ENCODE data around the gene ADARB1.

Gene ADARB1

GRCh38 chr21:45087022-45087823 lies 12.8 kb downstream of the ADARB1 start:
- Mint-ChIP-seq H3K27ac (peak overlapping the region; percentile 64), H3K9me3 (ENCODE audit: low read depth) (no peaks in the 10 kb centered on the region), H3K4me1 (ENCODE audit: low read depth) (peaks cover 85% of the 10 kb centered on the region), H3K36me3 (no peaks in the 10 kb centered on the region), H3K4me3 (peak overlapping the region; percentile 50), H3K27me3 (no peaks in the 10 kb centered on the region)

- H3K27me3 Mint-ChIP-seq, result no peaks in the 10 kb centered on the region
- no peaks in the 10 kb centered on the region for H3K36me3 Mint-ChIP-seq
- H3K27ac Mint-ChIP-seq, result peak overlapping the region; percentile 64
- H3K9me3 Mint-ChIP-seq (ENCODE audit: low read depth), result no peaks in the 10 kb centered on the region
- peaks cover 81% of the 10 kb centered on the region for H3K4me1 Mint-ChIP-seq (ENCODE audit: low read depth)
- peak overlapping the region; percentile 50 for H3K4me3 Mint-ChIP-seq
Measured at GRCh38 chr21:45088116-45088515, 13.7 kb downstream of the ADARB1 start.

GRCh38 chr21:45088729-45089128 lies 14.3 kb downstream of the ADARB1 start:
- H3K27ac Mint-ChIP-seq, result no peak overlapping the region
- H3K27me3 Mint-ChIP-seq, result no peaks in the 10 kb centered on the region
- H3K4me3 Mint-ChIP-seq, result no peak overlapping the region
- H3K36me3 Mint-ChIP-seq, result no peaks in the 10 kb centered on the region
- H3K9me3 Mint-ChIP-seq (ENCODE audit: low read depth), result no peaks in the 10 kb centered on the region
- peaks cover 79% of the 10 kb centered on the region for H3K4me1 Mint-ChIP-seq (ENCODE audit: low read depth)

- no peak overlapping the region for H3K27ac Mint-ChIP-seq
- peaks cover 78% of the 10 kb centered on the region for H3K4me1 Mint-ChIP-seq (ENCODE audit: low read depth)
- H3K9me3 Mint-ChIP-seq (ENCODE audit: low read depth), result no peaks in the 10 kb centered on the region
- H3K27me3 Mint-ChIP-seq, result no peaks in the 10 kb centered on the region
- H3K4me3 Mint-ChIP-seq, result no peak overlapping the region
- no peaks in the 10 kb centered on the region for H3K36me3 Mint-ChIP-seq
Measured at GRCh38 chr21:45089964-45090363, 15.6 kb downstream of the ADARB1 start.

GRCh38 chr21:45090966-45091365 lies 16.6 kb downstream of the ADARB1 start:
- Mint-ChIP-seq H3K27me3 (no peaks in the 10 kb centered on the region), H3K27ac (peak overlapping the region; percentile 41), H3K4me1 (ENCODE audit: low read depth) (peaks cover 72% of the 10 kb centered on the region), H3K4me3 (no peak overlapping the region), H3K36me3 (no peaks in the 10 kb centered on the region), H3K9me3 (ENCODE audit: low read depth) (no peaks in the 10 kb centered on the region)

- no peak overlapping the region for H3K4me3 Mint-ChIP-seq
- H3K4me1 Mint-ChIP-seq (ENCODE audit: low read depth), result peaks cover 66% of the 10 kb centered on the region
- H3K27me3 Mint-ChIP-seq, result no peaks in the 10 kb centered on the region
- H3K36me3 Mint-ChIP-seq, result no peaks in the 10 kb centered on the region
- H3K9me3 Mint-ChIP-seq (ENCODE audit: low read depth), result no peaks in the 10 kb centered on the region
- peak overlapping the region; percentile 41 for H3K27ac Mint-ChIP-seq
Measured at GRCh38 chr21:45091550-45092322, 17.4 kb downstream of the ADARB1 start.

GRCh38 chr21:45093035-45093532 lies 18.7 kb downstream of the ADARB1 start:
- no peak overlapping the region for H3K4me3 Mint-ChIP-seq
- H3K4me1 Mint-ChIP-seq (ENCODE audit: low read depth), result peaks cover 58% of the 10 kb centered on the region
- H3K27me3 Mint-ChIP-seq, result no peaks in the 10 kb centered on the region
- peak overlapping the region; percentile 17 for H3K27ac Mint-ChIP-seq
- H3K9me3 Mint-ChIP-seq (ENCODE audit: low read depth), result no peaks in the 10 kb centered on the region
- no peaks in the 10 kb centered on the region for H3K36me3 Mint-ChIP-seq

- H3K4me3 Mint-ChIP-seq, result no peak overlapping the region
- peaks cover 51% of the 10 kb centered on the region for H3K4me1 Mint-ChIP-seq (ENCODE audit: low read depth)
Measured at GRCh38 chr21:45094412-45094811, 20.0 kb downstream of the ADARB1 start.

GRCh38 chr21:45095505-45095904 lies 21.1 kb downstream of the ADARB1 start:
- H3K36me3 Mint-ChIP-seq, result no peaks in the 10 kb centered on the region
- peaks cover 47% of the 10 kb centered on the region for H3K4me1 Mint-ChIP-seq (ENCODE audit: low read depth)
- H3K27ac Mint-ChIP-seq, result no peak overlapping the region
- no peaks in the 10 kb centered on the region for H3K27me3 Mint-ChIP-seq
- no peaks in the 10 kb centered on the region for H3K9me3 Mint-ChIP-seq (ENCODE audit: low read depth)
- no peak overlapping the region for H3K4me3 Mint-ChIP-seq

More at GRCh38 chr21:45094412-45094811, 20.0 kb downstream of the ADARB1 start:
- no peaks in the 10 kb centered on the region for H3K9me3 Mint-ChIP-seq (ENCODE audit: low read depth)
- H3K36me3 Mint-ChIP-seq, result no peaks in the 10 kb centered on the region
- no peaks in the 10 kb centered on the region for H3K27me3 Mint-ChIP-seq
- no peak overlapping the region for H3K27ac Mint-ChIP-seq

GRCh38 chr21:45096217-45096616 lies 21.8 kb downstream of the ADARB1 start:
- Mint-ChIP-seq H3K27me3 (no peaks in the 10 kb centered on the region), H3K4me3 (no peak overlapping the region), H3K9me3 (ENCODE audit: low read depth) (no peaks in the 10 kb centered on the region), H3K27ac (no peak overlapping the region), H3K4me1 (ENCODE audit: low read depth) (peaks cover 41% of the 10 kb centered on the region), H3K36me3 (no peaks in the 10 kb centered on the region)

- Mint-ChIP-seq H3K4me3 (no peak overlapping the region), H3K36me3 (no peaks in the 10 kb centered on the region), H3K9me3 (ENCODE audit: low read depth) (no peaks in the 10 kb centered on the region), H3K27ac (peak overlapping the region; percentile 46), H3K27me3 (no peaks in the 10 kb centered on the region), H3K4me1 (ENCODE audit: low read depth) (peaks cover 47% of the 10 kb centered on the region)
Measured at GRCh38 chr21:45097827-45098387, 23.5 kb downstream of the ADARB1 start.

GRCh38 chr21:45098867-45099266 lies 24.5 kb downstream of the ADARB1 start:
- Mint-ChIP-seq H3K27ac (no peak overlapping the region), H3K4me3 (no peak overlapping the region)

GRCh38 chr21:45099571-45099970 lies 25.2 kb downstream of the ADARB1 start:
- H3K27me3 Mint-ChIP-seq, result no peaks in the 10 kb centered on the region
- H3K4me1 Mint-ChIP-seq (ENCODE audit: low read depth), result peaks cover 48% of the 10 kb centered on the region
- H3K9me3 Mint-ChIP-seq (ENCODE audit: low read depth), result no peaks in the 10 kb centered on the region
- H3K4me3 Mint-ChIP-seq, result no peak overlapping the region
- H3K27ac Mint-ChIP-seq, result no peak overlapping the region
- no peaks in the 10 kb centered on the region for H3K36me3 Mint-ChIP-seq

More at GRCh38 chr21:45098867-45099266, 24.5 kb downstream of the ADARB1 start:
- Mint-ChIP-seq H3K27me3 (no peaks in the 10 kb centered on the region), H3K9me3 (ENCODE audit: low read depth) (no peaks in the 10 kb centered on the region), H3K36me3 (no peaks in the 10 kb centered on the region), H3K4me1 (ENCODE audit: low read depth) (peaks cover 48% of the 10 kb centered on the region)

- H3K36me3 Mint-ChIP-seq, result no peaks in the 10 kb centered on the region
- H3K27me3 Mint-ChIP-seq, result no peaks in the 10 kb centered on the region
- H3K9me3 Mint-ChIP-seq (ENCODE audit: low read depth), result no peaks in the 10 kb centered on the region
- no peak overlapping the region for H3K4me3 Mint-ChIP-seq
- H3K27ac Mint-ChIP-seq, result no peak overlapping the region
- peaks cover 54% of the 10 kb centered on the region for H3K4me1 Mint-ChIP-seq (ENCODE audit: low read depth)
Measured at GRCh38 chr21:45100866-45101265, 26.5 kb downstream of the ADARB1 start.

- Mint-ChIP-seq H3K36me3 (no peaks in the 10 kb centered on the region), H3K27ac (no peak overlapping the region), H3K4me1 (ENCODE audit: low read depth) (peaks cover 60% of the 10 kb centered on the region)
Measured at GRCh38 chr21:45102391-45102932, 28.1 kb downstream of the ADARB1 start.

More at GRCh38 chr21:45102391-45102932, 28.1 kb downstream of the ADARB1 start:
- H3K9me3 Mint-ChIP-seq (ENCODE audit: low read depth), result no peaks in the 10 kb centered on the region
- no peaks in the 10 kb centered on the region for H3K27me3 Mint-ChIP-seq
- H3K4me3 Mint-ChIP-seq, result no peak overlapping the region
